Ectodermal cell (in vitro differentiated cells): ENCODE data around the gene NMRK1. TPM values are rescaled to one million over a fixed set of nuclear protein-coding genes. Genes with fewer than 3 reads are reported as not detected.
A peak's percentile ranks its signal among the peaks of the same experiment; 100 is the strongest.

Experiments
- H3K27ac ChIP-seq: 2 replicates; pipeline ENCODE4 v1.7.0; 2013; ENCODE audit warnings: mild to moderate bottlenecking, low read depth, low read length; ENCODE audit not compliant: insufficient read depth, poor library complexity, severe bottlenecking
- H3K27me3 ChIP-seq: 2 replicates; pipeline ENCODE4 v1.7.0; 2013; ENCODE audit warnings: mild to moderate bottlenecking, low read length; ENCODE audit not compliant: insufficient read depth, control insufficient read depth, poor library complexity, severe bottlenecking
- H3K36me3 ChIP-seq: one replicate; pipeline ENCODE4 v1.7.0; 2013; ENCODE audit warnings: low read length; ENCODE audit not compliant: control insufficient read depth, insufficient read depth
- H3K4me1 ChIP-seq: one replicate; pipeline ENCODE4 v1.7.0; 2013; ENCODE audit warnings: low read length; ENCODE audit not compliant: control insufficient read depth, insufficient read depth
- H3K4me3 ChIP-seq: 2 replicates; pipeline ENCODE4 v1.7.0; 2013; ENCODE audit warnings: low read depth, low read length, control low read depth; ENCODE audit not compliant: insufficient read depth
- H3K9me3 ChIP-seq: 2 replicates; pipeline ENCODE4 v1.7.0; 2013; ENCODE audit warnings: mild to moderate bottlenecking, low read length, moderate library complexity; ENCODE audit not compliant: control insufficient read depth
- WGBS, 2 experiments: methylation state at CpG; one replicate each; pipeline ENCODE4 v1.1.7; 2013; ENCODE audit warnings: missing lambda C conversion rate in 2 of 2; 5-methylcytosine and 5-hydroxymethylcytosine counted together
- polyA plus RNA-seq, 4 experiments: library from polyadenylated mRNA; stranded (reverse); fragments of 50-300 nt; gene quantifications; one replicate each; pipeline ENCODE4 v1.2.3, GENCODE V29; 2013

The NMRK1 gene
- polyA plus RNA-seq (2013, experiment 1 of 4): 4.3 TPM
- polyA plus RNA-seq (2013, experiment 2 of 4): 4.5 TPM
- polyA plus RNA-seq (2013, experiment 3 of 4): 5.2 TPM
- 5.1 TPM for polyA plus RNA-seq (2013, experiment 4 of 4)

GRCh38 chr9:75087824-75088645, at the start of gene NMRK1, which contains the start of gene OSTF1:
Gene NMRK1, minus strand, starts transcription at chr9:75088155. Its CDS starts 5,040 bp downstream, at chr9:75083115.
Gene OSTF1, plus strand, starts transcription at chr9:75088514. Its CDS starts 179 bp downstream, at chr9:75088693.
- 0% methylated on average over 93 of the region's 93 CpGs for WGBS, 2 experiments
- Histone ChIP-seq H3K36me3 (no peaks in the 10 kb centered on the region), H3K9me3 (no peaks in the 10 kb centered on the region), H3K27ac (no peak within 1 kb of the TSS), H3K27me3 (peaks cover 14% of the 10 kb centered on the region), H3K4me3 (peak within 1 kb of the TSS; percentile 73), H3K4me1 (peaks cover 9% of the 10 kb centered on the region)

DNA sequence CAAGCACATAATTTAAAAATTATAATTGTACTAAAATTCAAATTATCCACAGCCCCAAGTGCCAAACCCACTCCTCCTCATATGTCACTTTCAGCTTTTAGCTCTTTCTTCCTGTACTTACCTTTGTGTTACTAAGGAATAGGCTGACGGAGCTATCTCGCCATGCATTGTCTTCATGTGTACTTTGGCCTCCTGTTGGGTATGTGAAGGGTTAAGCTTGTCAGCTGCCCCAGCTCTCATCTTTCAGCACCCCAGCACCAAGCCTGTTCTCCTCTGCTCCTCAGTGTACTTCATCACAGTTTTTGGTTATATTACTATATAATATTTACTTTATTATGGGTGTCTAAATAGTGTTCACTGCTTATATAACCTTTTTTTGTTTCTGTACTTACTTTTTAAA, 46.5 kb upstream of the NMRK1 start:
- Histone ChIP-seq H3K9me3 (no peaks in the 10 kb centered on the region), H3K4me3 (no peak overlapping the region), H3K4me1 (no peaks in the 10 kb centered on the region), H3K27me3 (no peaks in the 10 kb centered on the region), H3K27ac (no peak overlapping the region), H3K36me3 (no peaks in the 10 kb centered on the region)
- WGBS, 2 experiments: 70% methylated on average over 2 of the region's 2 CpGs; no CpG with 5 or more reads in 1 of the 2 experiments

- WGBS, 2 experiments: 56 to 61% methylated on average over 3 of the region's 3 CpGs
- Histone ChIP-seq H3K27ac (no peak overlapping the region), H3K4me1 (no peaks in the 10 kb centered on the region), H3K4me3 (no peak overlapping the region), H3K9me3 (no peaks in the 10 kb centered on the region), H3K27me3 (no peaks in the 10 kb centered on the region), H3K36me3 (no peaks in the 10 kb centered on the region)
Measured at GRCh38 chr9:75133396-75133795, 45.4 kb upstream of the NMRK1 start.

- Histone ChIP-seq H3K4me1 (no peaks in the 10 kb centered on the region), H3K27ac (no peak overlapping the region), H3K27me3 (no peaks in the 10 kb centered on the region), H3K36me3 (no peaks in the 10 kb centered on the region), H3K9me3 (no peaks in the 10 kb centered on the region), H3K4me3 (no peak overlapping the region)
- 87 to 89% methylated on average over 3 to 4 of the region's 4 CpGs for WGBS, 2 experiments
Measured at GRCh38 chr9:75132244-75132643, 44.3 kb upstream of the NMRK1 start.

DNA sequence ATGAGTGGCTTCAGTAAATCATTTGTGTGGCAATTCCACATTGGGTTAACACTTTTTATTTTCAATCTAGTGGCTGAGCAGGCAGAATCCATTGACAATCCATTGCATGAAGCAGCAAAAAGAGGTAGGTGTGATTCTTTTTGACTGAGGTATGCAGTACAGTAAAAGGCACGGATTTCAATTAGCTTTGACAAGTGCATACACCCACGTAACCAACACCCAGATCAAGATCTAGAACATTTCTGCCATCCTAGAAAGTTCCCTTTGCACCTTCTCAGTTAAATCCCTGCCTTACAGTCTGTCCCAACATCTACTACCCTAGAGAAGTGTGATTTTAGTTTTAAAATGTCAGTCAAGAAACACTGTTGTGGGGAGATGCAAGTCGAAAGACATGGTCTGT, 43.7 kb upstream of the NMRK1 start:
- Histone ChIP-seq H3K27ac (no peak overlapping the region), H3K9me3 (no peaks in the 10 kb centered on the region), H3K4me3 (no peak overlapping the region), H3K4me1 (no peaks in the 10 kb centered on the region), H3K27me3 (no peaks in the 10 kb centered on the region), H3K36me3 (no peaks in the 10 kb centered on the region)
- 92 to 97% methylated on average over 3 of the region's 3 CpGs for WGBS, 2 experiments

DNA sequence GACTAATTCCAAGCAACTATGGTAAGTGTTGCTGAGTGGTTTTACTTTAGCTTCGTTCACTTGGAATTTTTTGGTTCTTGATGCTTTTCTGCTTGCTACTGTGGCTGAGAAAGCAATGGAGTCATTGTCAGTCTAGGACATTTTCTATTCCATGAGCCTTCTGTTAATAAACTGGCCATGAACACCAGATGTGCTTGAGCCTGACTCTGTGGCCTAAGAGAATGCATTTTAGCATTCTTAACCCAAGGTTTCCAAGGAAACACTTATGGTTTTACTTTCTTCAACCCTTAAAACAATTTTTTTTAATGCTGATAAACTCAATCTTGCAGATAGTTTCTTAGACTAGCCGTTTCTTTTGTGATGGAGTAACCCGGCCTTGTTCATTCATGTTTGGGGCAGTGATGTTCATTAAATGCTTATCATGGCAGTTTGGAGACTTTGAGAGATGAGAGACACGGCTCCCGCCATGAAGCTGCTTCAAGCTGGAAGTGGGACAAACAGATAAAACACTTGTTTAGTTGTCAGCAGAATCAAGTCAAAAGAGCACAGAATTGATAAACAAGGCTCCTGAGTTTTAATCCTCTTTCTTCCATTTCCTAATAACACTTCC, 42.8 kb upstream of the NMRK1 start:
- no peaks in the 10 kb centered on the region for H3K36me3 ChIP-seq
- H3K4me3 ChIP-seq: no peak overlapping the region
- 72 to 74% methylated on average over 5 of the region's 5 CpGs for WGBS, 2 experiments
- no peaks in the 10 kb centered on the region for H3K27me3 ChIP-seq
- H3K27ac ChIP-seq: no peak overlapping the region
- no peaks in the 10 kb centered on the region for H3K4me1 ChIP-seq
- no peaks in the 10 kb centered on the region for H3K9me3 ChIP-seq

GRCh38 chr9:75130172-75130571, 42.2 kb upstream of the NMRK1 start:
- Histone ChIP-seq H3K27me3 (no peaks in the 10 kb centered on the region), H3K9me3 (no peaks in the 10 kb centered on the region), H3K27ac (no peak overlapping the region), H3K4me1 (no peaks in the 10 kb centered on the region), H3K4me3 (no peak overlapping the region), H3K36me3 (no peaks in the 10 kb centered on the region)
- WGBS, 2 experiments: 94% methylated on average over 5 of the region's 5 CpGs

GRCh38 chr9:75128535-75128934, 40.6 kb upstream of the NMRK1 start:
- WGBS, 2 experiments: 84 to 87% methylated on average over 2 of the region's 2 CpGs
- H3K9me3 ChIP-seq: no peaks in the 10 kb centered on the region
- no peaks in the 10 kb centered on the region for H3K4me1 ChIP-seq
- H3K27me3 ChIP-seq: no peaks in the 10 kb centered on the region
- H3K4me3 ChIP-seq: no peak overlapping the region
- no peaks in the 10 kb centered on the region for H3K36me3 ChIP-seq
- no peak overlapping the region for H3K27ac ChIP-seq

GRCh38 chr9:75123696-75124095, 35.7 kb upstream of the NMRK1 start:
- no peaks in the 10 kb centered on the region for H3K36me3 ChIP-seq
- WGBS, 2 experiments: 94 to 97% methylated on average over 9 to 10 of the region's 10 CpGs
- H3K27me3 ChIP-seq: no peaks in the 10 kb centered on the region
- no peaks in the 10 kb centered on the region for H3K4me1 ChIP-seq
- no peaks in the 10 kb centered on the region for H3K9me3 ChIP-seq
- H3K4me3 ChIP-seq: no peak overlapping the region
- H3K27ac ChIP-seq: no peak overlapping the region

DNA sequence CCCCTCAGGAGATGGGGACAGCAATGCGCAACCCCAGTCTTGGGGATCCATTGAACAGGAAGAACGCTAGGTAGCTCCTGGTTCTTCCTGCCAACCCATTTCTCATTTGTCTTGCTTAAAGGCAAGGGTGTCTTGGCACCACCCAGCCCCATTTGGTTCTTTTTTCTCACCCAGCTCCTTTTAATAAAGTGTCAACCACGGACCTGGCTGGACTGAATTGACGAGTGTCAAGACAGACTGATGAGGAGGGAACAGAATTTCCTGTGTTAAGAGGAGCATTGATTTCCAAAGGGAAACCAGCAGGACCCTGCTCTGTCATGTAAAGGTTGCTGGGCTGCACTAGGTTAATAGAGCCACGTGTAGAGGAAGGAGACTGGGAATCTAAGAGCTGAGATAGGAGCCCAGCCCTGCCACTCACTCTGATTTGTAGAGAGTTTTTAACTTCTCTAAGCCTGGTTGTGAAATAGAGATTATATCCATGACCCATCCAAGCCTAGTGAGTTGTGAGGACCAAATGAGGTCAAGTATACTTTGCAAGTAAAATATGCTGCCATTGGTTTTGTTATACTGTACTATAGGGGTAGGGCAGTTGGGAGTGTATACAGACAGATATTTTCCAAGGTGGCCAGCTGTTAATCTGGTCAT, 34.1 kb upstream of the NMRK1 start:
- no peak overlapping the region for H3K27ac ChIP-seq
- no peaks in the 10 kb centered on the region for H3K36me3 ChIP-seq
- H3K27me3 ChIP-seq: no peaks in the 10 kb centered on the region
- no peaks in the 10 kb centered on the region for H3K9me3 ChIP-seq
- 54% methylated on average over 5 of the region's 5 CpGs for WGBS, 2 experiments
- H3K4me3 ChIP-seq: no peak overlapping the region
- H3K4me1 ChIP-seq: no peaks in the 10 kb centered on the region
